Endothelial cell of umbilical vein (primary cell): Measurements from ENCODE around the gene KCNJ12. TPM values are rescaled to one million over a fixed set of nuclear protein-coding genes. Genes with fewer than 3 reads are reported as not detected.
"Not testable (repeated sequence)": the region's sequence is repeated elsewhere in the genome, so short reads cannot be mapped to it uniquely, and the experiment has no call there.

ENCODE experiments used
- BruUV-seq: library from RNA; stranded (reverse); fragments of 400-500 nt; replicated peaks from 2 replicates; lab custom pipeline; 2021; lab: Mats Ljungman, UMichigan
- CTCF ChIA-PET: fragments of 300-600, 350-600 bp; sonication (Branson Sonifier 250); formaldehyde crosslinking; loops from one replicate; lab custom pipeline; 2021; ENCODE audit warnings: antibody characterized with exemption, inconsistent platforms; lab: Charles Lee
- POLR2A ChIA-PET: fragments of 300-600, 350-600 bp; sonication (Branson Sonifier 250); formaldehyde crosslinking; loops from one replicate; lab custom pipeline; 2021; ENCODE audit warnings: antibody characterized with exemption, inconsistent platforms; lab: Charles Lee
- DNase-seq: peaks from one replicate; pipeline ENCODE4 v3.0.0-alpha.2; 2011; ENCODE audit warnings: low read depth, low spot score
- FAIRE-seq: peaks from 2 replicates; lab custom pipeline; 2011; peaks lifted over from hg19 to GRCh38; lab: Jason Lieb, UNC
- H2AFZ ChIP-seq: 2 replicates; pipeline ENCODE4 v1.6.0; 2012; ENCODE audit warnings: low read depth, low read length, control low read depth, inconsistent platforms
- H3K27ac ChIP-seq: 2 replicates; pipeline ENCODE4 v1.5.1; 2011; ENCODE audit warnings: low read depth, mild to moderate bottlenecking, control low read depth, low read length, moderate library complexity; ENCODE audit not compliant: insufficient read depth
- H3K27me3 ChIP-seq, 2 experiments: 2 replicates each; pipeline versions ENCODE4 v1.6.0 to v1.6.1; 2011; ENCODE audit warnings: low read length in 2 of 2, mixed read lengths in 1 of 2; ENCODE audit not compliant: control insufficient read depth in 2 of 2, insufficient read depth in 2 of 2
- H3K36me3 ChIP-seq, 2 experiments: 2 replicates in 1 of 2; 3 replicates in 1 of 2; pipeline ENCODE4 v1.5.1; 2011; ENCODE audit warnings: low read length in 2 of 2, mild to moderate bottlenecking in 1 of 2, moderate library complexity in 1 of 2; ENCODE audit not compliant: control insufficient read depth in 2 of 2, insufficient read depth in 2 of 2; ENCODE audit errors: extremely low read depth in 1 of 2
- H3K4me1 ChIP-seq: 3 replicates; pipeline ENCODE4 v1.5.1; 2011; ENCODE audit warnings: mild to moderate bottlenecking, low read length; ENCODE audit not compliant: control insufficient read depth, insufficient read depth; ENCODE audit errors: extremely low read depth
- H3K4me2 ChIP-seq: 2 replicates; pipeline ENCODE4 v1.6.1; 2011; ENCODE audit warnings: low read length, control low read depth, mixed read lengths; ENCODE audit not compliant: insufficient read depth
- H3K4me3 ChIP-seq, 3 experiments: fragments of 200-600 bp in 1 of 3; sonication (generic), shearing (Covaris generic) in 1 of 3; replicated peaks in 1 of 3; 2 replicates each; pipeline ENCODE4 v1.5.1; 2011 to 2016; ENCODE audit warnings: control low read depth in 3 of 3, low read length in 3 of 3, mild to moderate bottlenecking in 2 of 3, inconsistent platforms in 1 of 3, low read depth in 1 of 3, moderate library complexity in 1 of 3; ENCODE audit not compliant: insufficient read depth in 1 of 3
- H3K79me2 ChIP-seq: 2 replicates; pipeline ENCODE4 v1.6.0; 2012; ENCODE audit warnings: low read length, inconsistent platforms; ENCODE audit not compliant: control insufficient read depth, insufficient read depth
- H3K9ac ChIP-seq: replicated peaks from 2 replicates; pipeline ENCODE3; 2011; ENCODE audit warnings: low read length, control low read depth; ENCODE audit not compliant: insufficient read depth; ENCODE audit errors: extremely low read depth
- H3K9me1 ChIP-seq: replicated peaks from 3 replicates; pipeline ENCODE4 v1.6.0; 2011; ENCODE audit warnings: mild to moderate bottlenecking, low read length; ENCODE audit not compliant: control insufficient read depth, insufficient read depth; ENCODE audit errors: extremely low read depth
- H3K9me3 ChIP-seq: replicated peaks from 2 replicates; pipeline ENCODE4 v1.5.1; 2012; ENCODE audit warnings: low read length, inconsistent platforms; ENCODE audit not compliant: control insufficient read depth, insufficient read depth
- H4K20me1 ChIP-seq: replicated peaks from 2 replicates; pipeline ENCODE3; 2011; ENCODE audit warnings: mild to moderate bottlenecking, low read length; ENCODE audit not compliant: control insufficient read depth, insufficient read depth; ENCODE audit errors: extremely low read depth
- dilution Hi-C: fragments of 300-500 bp; cut with MboI; formaldehyde crosslinking; loops from one replicate; pipeline ENCODE4 v1.15.0; 2019; ENCODE audit warnings: low sequenced_read_pairs; ENCODE audit not compliant: extremely low pct_ligation_motif_present
- intact Hi-C: fragments of 100-400 bp; cut with micrococcal nuclease; formaldehyde crosslinking; loops from one replicate; pipeline ENCODE4 v1.10.0; 2022
- polyA plus RNA-seq, 4 experiments: library from polyadenylated mRNA; depleted of rRNA in 3 of 4; stranded (reverse) in 3 of 4; unstranded in 1 of 4; fragments of >200 nt; gene quantifications; 2 replicates each; pipeline versions ENCODE4 v1.2.1 to v1.2.3, GENCODE V29; 2011 to 2012; ENCODE audit warnings: missing spikeins in 1 of 4
- total RNA-seq: library from RNA; stranded (reverse); gene quantifications from 2 replicates; pipeline ENCODE4 v1.2.3, GENCODE V29; 2021

The KCNJ12 gene
- total and polyA plus RNA-seq, 2 donors (not counting 3 experiments of a cell fraction or from before 2014, with no cell fraction given): 0.19 to 0.44 TPM

DNA sequence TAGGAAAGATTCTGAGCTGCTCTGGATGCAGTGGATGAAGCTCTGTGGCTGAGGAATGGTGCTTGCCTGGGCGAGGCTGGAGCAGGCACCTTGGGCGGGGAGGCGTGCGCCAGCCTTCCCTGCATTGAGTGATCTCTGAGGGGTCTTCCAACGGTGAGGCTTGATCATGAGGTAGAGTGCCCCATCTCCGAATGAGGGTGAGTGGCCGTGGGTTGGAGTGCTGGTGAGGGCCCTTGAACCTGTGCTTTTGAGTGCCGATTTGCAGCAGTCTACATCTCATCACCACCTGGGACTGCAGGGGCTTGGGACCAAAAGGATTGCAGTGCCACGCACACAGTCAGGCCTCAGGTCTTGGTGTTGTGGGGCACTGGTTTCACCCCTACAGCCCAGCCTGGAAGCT is 34.2 kb downstream of the KCNJ12 start:
- FAIRE-seq, H4K20me1 ChIP-seq, intact Hi-C loops, H3K79me2 ChIP-seq, H2AFZ ChIP-seq, H3K4me2 ChIP-seq, POLR2A ChIA-PET, BruUV-seq, H3K9me3 ChIP-seq, CTCF ChIA-PET, H3K9me1 ChIP-seq, H3K36me3 ChIP-seq, H3K9ac ChIP-seq, H3K4me1 ChIP-seq, DNase-seq, H3K27ac ChIP-seq, H3K4me3 ChIP-seq, dilution Hi-C loops, H3K27me3 ChIP-seq: not testable (repeated sequence)

- H3K9ac ChIP-seq, H3K4me1 ChIP-seq, H3K27me3 ChIP-seq, intact Hi-C loops, dilution Hi-C loops, H3K9me3 ChIP-seq, H3K79me2 ChIP-seq, BruUV-seq, H2AFZ ChIP-seq, H4K20me1 ChIP-seq, H3K4me2 ChIP-seq, DNase-seq, FAIRE-seq, CTCF ChIA-PET, H3K27ac ChIP-seq, H3K9me1 ChIP-seq, H3K4me3 ChIP-seq, H3K36me3 ChIP-seq, POLR2A ChIA-PET: not testable (repeated sequence)
These were observed 34.9 kb downstream of the KCNJ12 start for GRCh38 chr17:21410906-21411678.

DNA sequence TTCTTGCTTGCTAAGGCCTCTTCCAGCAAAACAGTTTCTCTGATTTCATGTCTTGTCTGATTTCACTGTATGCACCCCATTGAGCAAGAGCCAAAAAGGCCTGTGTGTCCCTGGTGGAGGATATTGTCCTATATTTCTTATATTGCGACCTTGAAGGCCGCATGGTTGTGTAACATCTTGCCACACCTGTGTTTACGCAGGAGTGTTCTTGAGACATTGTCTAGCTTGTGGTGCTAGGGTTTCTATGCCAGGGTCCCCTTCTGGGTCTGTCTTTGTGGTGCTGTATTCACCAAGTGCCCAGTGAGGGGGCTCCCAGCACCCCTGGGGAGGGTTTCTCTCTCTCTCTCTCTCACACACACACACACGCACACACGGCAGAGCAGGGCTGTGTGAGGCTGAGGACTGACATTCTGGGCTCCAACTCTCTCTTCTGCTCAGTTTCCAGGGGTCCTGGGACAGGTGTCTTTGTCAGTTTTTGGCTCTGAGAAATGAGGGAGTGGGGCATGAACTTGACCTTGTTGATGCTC is 35.6 kb downstream of the KCNJ12 start:
- POLR2A ChIA-PET, H3K9me3 ChIP-seq: not testable (repeated sequence)

DNA sequence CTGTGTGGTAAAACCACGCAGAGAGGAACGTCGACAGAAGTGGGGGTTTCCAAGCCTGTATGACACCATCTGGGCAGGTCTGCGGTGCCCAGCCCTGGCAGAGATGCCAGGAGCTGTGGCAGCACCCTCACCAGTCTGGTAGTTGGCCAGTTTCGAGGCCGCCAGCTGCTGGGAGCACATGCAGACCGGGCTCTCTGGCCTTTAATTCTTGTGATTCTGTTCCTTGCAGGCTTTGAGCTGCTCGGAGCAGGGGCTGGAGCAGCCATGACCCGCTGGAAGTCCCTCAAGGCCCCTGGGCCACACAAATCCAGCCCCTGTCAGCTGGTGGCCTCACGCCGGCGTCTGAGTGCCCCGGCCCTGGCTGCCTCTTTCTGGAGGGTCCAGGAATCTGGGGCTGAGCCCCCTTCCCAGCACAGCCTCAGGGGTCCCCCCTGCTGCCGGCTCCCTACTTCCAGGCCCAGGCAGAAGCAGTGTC is 36.1 kb downstream of the KCNJ12 start:
- BruUV-seq, H3K27ac ChIP-seq, H3K9me1 ChIP-seq, POLR2A ChIA-PET, H4K20me1 ChIP-seq, CTCF ChIA-PET, H2AFZ ChIP-seq, H3K4me3 ChIP-seq, H3K4me1 ChIP-seq, H3K9ac ChIP-seq, H3K79me2 ChIP-seq, H3K9me3 ChIP-seq, H3K27me3 ChIP-seq, intact Hi-C loops, FAIRE-seq, dilution Hi-C loops, H3K36me3 ChIP-seq, DNase-seq, H3K4me2 ChIP-seq: not testable (repeated sequence)

More for the DNA sequence above, 35.6 kb downstream of the KCNJ12 start:
- H3K27ac ChIP-seq, H3K36me3 ChIP-seq, intact Hi-C loops, H2AFZ ChIP-seq, dilution Hi-C loops, H4K20me1 ChIP-seq, CTCF ChIA-PET, H3K4me2 ChIP-seq, H3K4me1 ChIP-seq, H3K9ac ChIP-seq, BruUV-seq, H3K27me3 ChIP-seq, H3K4me3 ChIP-seq, H3K79me2 ChIP-seq, DNase-seq, H3K9me1 ChIP-seq: not testable (repeated sequence)
- FAIRE-seq: peak; percentile 12
